K562 (cell line): ENCODE results near the gene PRC1. TPM values are rescaled to one million over a fixed set of nuclear protein-coding genes. Genes with fewer than 3 reads are reported as not detected.
A peak's percentile ranks its signal among the peaks of the same experiment; 100 is the strongest.

Source experiments
- AFF4 ChIP-seq: sonication (generic); formaldehyde crosslinking; IDR thresholded peaks from 2 replicates; pipeline ENCODE4 v1.8.0; 2023; ENCODE audit warnings: mild to moderate bottlenecking, missing genetic modification reagents
- BCL6 ChIP-seq: fragments of 250-450 bp; sonication (Bioruptor Pico); IDR thresholded peaks from 2 replicates; pipeline ENCODE4 v1.4.0; 2020
- ETV1 ChIP-seq: fragments of 450-650 bp; conservative IDR thresholded peaks from 2 replicates; pipeline ENCODE4 v1.6.1; 2016; ENCODE audit warnings: missing genetic modification characterization, control low read depth, low read depth, missing compliant biosample characterization
- FOXA1 ChIP-seq: fragments of 450-650 bp; IDR thresholded peaks from 2 replicates; pipeline ENCODE4 v1.6.1; 2016; ENCODE audit warnings: mild to moderate bottlenecking, borderline replicate concordance
- MAFF ChIP-seq: IDR thresholded peaks from 2 replicates; pipeline ENCODE4 v1.6.1; 2012; ENCODE audit warnings: low read length, improper control_type of control experiment
- MAFK ChIP-seq: IDR thresholded peaks from 2 replicates; pipeline ENCODE4 v1.6.1; 2011; ENCODE audit warnings: low read length, improper control_type of control experiment
- TAF7 ChIP-seq: fragments of 450-650 bp; IDR thresholded peaks from 2 replicates; pipeline ENCODE4 v1.6.1; 2016; ENCODE audit warnings: missing genetic modification characterization, missing compliant biosample characterization
- YY1 ChIP-seq, 3 experiments: IDR thresholded peaks; 2 replicates each; pipeline ENCODE4 v1.6.1; 2011; ENCODE audit warnings: low read length in 2 of 3, mild to moderate bottlenecking in 2 of 3, moderate library complexity in 2 of 3, borderline replicate concordance in 1 of 3, control low read depth in 1 of 3, low read depth in 1 of 3; ENCODE audit not compliant: insufficient read depth in 3 of 3, insufficient replicate concordance in 2 of 3, control insufficient read depth in 1 of 3, insufficient read length in 1 of 3; ENCODE audit errors: extremely low read depth in 1 of 3
- ZFP91 ChIP-seq: sonication (generic); formaldehyde crosslinking; IDR thresholded peaks from 2 replicates; pipeline ENCODE4 v1.8.0; 2022; ENCODE audit warnings: mild to moderate bottlenecking, missing genetic modification reagents
- ZKSCAN1 ChIP-seq: fragments of 150-350 bp; IDR thresholded peaks from 2 replicates; pipeline ENCODE4 v1.6.1; 2016; ENCODE audit warnings: low read depth, low read length
- ZNF324 ChIP-seq: fragments of 250-450 bp; sonication (Bioruptor Pico); IDR thresholded peaks from 2 replicates; pipeline ENCODE4 v1.4.0; 2020; ENCODE audit warnings: mild to moderate bottlenecking
- ZNF551 ChIP-seq: fragments of 250-450 bp; sonication (Bioruptor Pico); IDR thresholded peaks from 2 replicates; pipeline ENCODE4 v1.5.0; 2021; ENCODE audit warnings: mild to moderate bottlenecking, moderate library complexity
- ZNF561 ChIP-seq: fragments of 450-650 bp; formaldehyde crosslinking; conservative IDR thresholded peaks from 2 replicates; pipeline ENCODE4 v1.4.0; 2020; ENCODE audit warnings: mild to moderate bottlenecking, moderate library complexity
- polyA plus RNA-seq, 8 experiments: library from polyadenylated mRNA; depleted of rRNA in 4 of 8; stranded (reverse) in 5 of 8; unstranded in 3 of 8; fragments of >200 nt; fragmentation: Nextera tagmentation in 2 of 8; fragmentation: Illumina TruSeq in 1 of 8; extraction: Ambion mirVana in 2 of 8; extraction: Trizol in 1 of 8; gene quantifications; 2 replicates each; pipeline versions ENCODE4 v1.2.1 to v1.2.3, GENCODE V29; 2011 to 2014; ENCODE audit warnings: inconsistent platforms in 1 of 8, missing spikeins in 1 of 8
- total RNA-seq, 7 experiments: library from RNA; depleted of rRNA in 6 of 7; stranded (reverse); fragments of >200 nt in 6 of 7; fragmentation: Illumina TruSeq in 2 of 7; extraction: Trizol in 2 of 7; gene quantifications; 2 replicates each; pipeline versions ENCODE4 v1.2.1 to v1.2.3, GENCODE V29; 2011 to 2021; ENCODE audit warnings: low replicate concordance in 1 of 7
- TF ChIP-seq, protein P1 (sequence below): IDR thresholded peaks from 2 replicates; pipeline ENCODE4 v1.6.1; 2011; ENCODE audit warnings: borderline replicate concordance, low read depth, mild to moderate bottlenecking, moderate library complexity, low read length; ENCODE audit not compliant: insufficient read depth, poor library complexity, severe bottlenecking
- TF ChIP-seq, protein P2 (sequence below): sonication (generic); formaldehyde crosslinking; IDR thresholded peaks from 2 replicates; pipeline ENCODE4 v1.8.0; 2022; ENCODE audit warnings: missing genetic modification reagents, mild to moderate bottlenecking, moderate library complexity, borderline replicate concordance
- TF ChIP-seq, protein P3 (sequence below): fragments of 450-650 bp; formaldehyde crosslinking; IDR thresholded peaks from 2 replicates; pipeline ENCODE4 v1.4.0; 2022; ENCODE audit warnings: missing genetic modification characterization

Gene PRC1
- total and polyA plus RNA-seq, 9 of the 15 experiments (the other 6 are each of a cell fraction or from before 2014, with no cell fraction given), result 156 to 391 (median 240) TPM

DNA sequence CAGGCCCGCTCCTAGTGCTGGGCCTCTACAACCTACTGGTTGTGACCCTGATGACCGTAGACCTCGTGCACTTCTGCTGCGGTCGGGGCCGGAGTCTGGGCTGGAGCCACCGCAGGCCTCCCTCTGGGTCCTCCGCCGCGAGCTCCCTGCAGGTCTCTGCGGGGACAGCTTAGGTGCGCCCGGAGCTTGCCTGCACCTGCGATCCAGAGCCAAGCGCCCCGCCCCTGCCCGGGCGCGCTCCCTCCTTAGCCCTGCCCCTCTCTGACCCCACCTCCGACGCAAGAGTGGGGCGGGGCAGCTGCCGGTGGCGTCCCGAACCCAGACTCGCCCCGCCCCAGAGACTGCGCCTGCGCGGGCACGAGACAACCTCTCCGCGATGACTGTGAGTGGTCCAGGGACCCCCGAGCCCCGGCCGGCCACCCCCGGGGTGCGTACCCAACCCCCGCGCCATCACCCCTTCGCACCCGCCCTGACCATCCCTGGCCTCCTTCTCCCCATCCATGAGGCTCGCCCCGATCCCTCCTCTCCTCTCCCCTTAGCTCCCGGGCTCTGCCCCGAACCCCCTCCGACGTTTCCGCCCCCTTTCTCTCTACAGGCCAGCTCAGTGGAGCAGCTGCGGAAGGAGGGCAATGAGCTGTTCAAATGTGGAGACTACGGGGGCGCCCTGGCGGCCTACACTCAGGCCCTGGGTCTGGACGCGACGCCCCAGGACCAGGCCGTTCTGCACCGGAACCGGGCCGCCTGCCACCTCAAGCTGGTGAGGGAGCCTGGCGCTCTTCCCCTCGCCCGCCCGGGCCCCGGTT lies 59.2 kb downstream of the PRC1 start, which contains the start of gene UNC45A (continued):
- TF ChIP-seq TAF7, result no peak
- no peak for TF ChIP-seq ZNF551 (CRISPR knock-in tag)
- TF ChIP-seq YY1 (IDR thresholded peaks at IDR 0.05; ENCODE audit: borderline replicate concordance in 1 of 3, control insufficient read depth in 1 of 3, extremely low read depth in 1 of 3, insufficient read depth in 3 of 3, insufficient read length in 1 of 3, insufficient replicate concordance in 2 of 3, low read depth in 1 of 3, low read length in 2 of 3), result no peak
- 0 out of 2 replicates have a peak, but pooled peaks have one; percentile 11 for TF ChIP-seq ETV1 (tag)
- TF ChIP-seq, protein P1, sequence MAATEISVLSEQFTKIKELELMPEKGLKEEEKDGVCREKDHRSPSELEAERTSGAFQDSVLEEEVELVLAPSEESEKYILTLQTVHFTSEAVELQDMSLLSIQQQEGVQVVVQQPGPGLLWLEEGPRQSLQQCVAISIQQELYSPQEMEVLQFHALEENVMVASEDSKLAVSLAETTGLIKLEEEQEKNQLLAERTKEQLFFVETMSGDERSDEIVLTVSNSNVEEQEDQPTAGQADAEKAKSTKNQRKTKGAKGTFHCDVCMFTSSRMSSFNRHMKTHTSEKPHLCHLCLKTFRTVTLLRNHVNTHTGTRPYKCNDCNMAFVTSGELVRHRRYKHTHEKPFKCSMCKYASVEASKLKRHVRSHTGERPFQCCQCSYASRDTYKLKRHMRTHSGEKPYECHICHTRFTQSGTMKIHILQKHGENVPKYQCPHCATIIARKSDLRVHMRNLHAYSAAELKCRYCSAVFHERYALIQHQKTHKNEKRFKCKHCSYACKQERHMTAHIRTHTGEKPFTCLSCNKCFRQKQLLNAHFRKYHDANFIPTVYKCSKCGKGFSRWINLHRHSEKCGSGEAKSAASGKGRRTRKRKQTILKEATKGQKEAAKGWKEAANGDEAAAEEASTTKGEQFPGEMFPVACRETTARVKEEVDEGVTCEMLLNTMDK, result no peak
- TF ChIP-seq, protein P2, sequence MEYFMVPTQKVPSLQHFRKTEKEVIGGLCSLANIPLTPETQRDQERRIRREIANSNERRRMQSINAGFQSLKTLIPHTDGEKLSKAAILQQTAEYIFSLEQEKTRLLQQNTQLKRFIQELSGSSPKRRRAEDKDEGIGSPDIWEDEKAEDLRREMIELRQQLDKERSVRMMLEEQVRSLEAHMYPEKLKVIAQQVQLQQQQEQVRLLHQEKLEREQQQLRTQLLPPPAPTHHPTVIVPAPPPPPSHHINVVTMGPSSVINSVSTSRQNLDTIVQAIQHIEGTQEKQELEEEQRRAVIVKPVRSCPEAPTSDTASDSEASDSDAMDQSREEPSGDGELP (CRISPR knock-in tag), result peak; percentile 65
- no peak for TF ChIP-seq ZNF324 (CRISPR knock-in tag)
- no peak for TF ChIP-seq MAFF
- TF ChIP-seq, protein P3, sequence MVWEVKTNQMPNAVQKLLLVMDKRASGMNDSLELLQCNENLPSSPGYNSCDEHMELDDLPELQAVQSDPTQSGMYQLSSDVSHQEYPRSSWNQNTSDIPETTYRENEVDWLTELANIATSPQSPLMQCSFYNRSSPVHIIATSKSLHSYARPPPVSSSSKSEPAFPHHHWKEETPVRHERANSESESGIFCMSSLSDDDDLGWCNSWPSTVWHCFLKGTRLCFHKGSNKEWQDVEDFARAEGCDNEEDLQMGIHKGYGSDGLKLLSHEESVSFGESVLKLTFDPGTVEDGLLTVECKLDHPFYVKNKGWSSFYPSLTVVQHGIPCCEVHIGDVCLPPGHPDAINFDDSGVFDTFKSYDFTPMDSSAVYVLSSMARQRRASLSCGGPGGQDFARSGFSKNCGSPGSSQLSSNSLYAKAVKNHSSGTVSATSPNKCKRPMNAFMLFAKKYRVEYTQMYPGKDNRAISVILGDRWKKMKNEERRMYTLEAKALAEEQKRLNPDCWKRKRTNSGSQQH (CRISPR knock-in tag), result no peak
- TF ChIP-seq ZNF561, result no peak
- TF ChIP-seq ZFP91 (CRISPR knock-in tag), result no peak
- TF ChIP-seq FOXA1, result no peak
- no peak for TF ChIP-seq BCL6 (CRISPR knock-in tag)
- TF ChIP-seq AFF4 (CRISPR knock-in tag), result no peak
- TF ChIP-seq MAFK, result no peak
- TF ChIP-seq ZKSCAN1, result no peak
